ENCODE measurements around the gene BICD1. TPM values are rescaled to one million over a fixed set of nuclear protein-coding genes. Genes with fewer than 3 reads are reported as not detected.
"Not testable (repeated sequence)": the region's sequence is repeated elsewhere in the genome, so short reads cannot be mapped to it uniquely, and the experiment has no call there.

Gene BICD1
- total RNA-seq, 2 experiments from 2014 or later = 20.0 to 22.6 TPM

GRCh38 chr12:32158525-32158924, 51.9 kb downstream of the BICD1 start:
- Mint-ChIP-seq H3K36me3 (peaks cover 1% of the 10 kb centered on the region), H3K27ac (no peak overlapping the region), H3K27me3 (no peaks in the 10 kb centered on the region), H3K4me3 (no peak overlapping the region), H3K9me3 (ENCODE audit: low read depth) (no peaks in the 10 kb centered on the region), H3K4me1 (no peaks in the 10 kb centered on the region)
- no peak for DNase-seq
- no peak for ATAC-seq
- CTCF ChIA-PET = interaction anchor here (1.2 kb wide), 1 partner anchor 10 kb away, joined by 3 read pairs; no protein-coding TSS in a partner anchor

- no peak for DNase-seq
- CTCF ChIA-PET = no interaction called here
- H3K9me3 Mint-ChIP-seq (ENCODE audit: low read depth) = no peaks in the 10 kb centered on the region
Measured at GRCh38 chr12:32159381-32159780, 52.7 kb downstream of the BICD1 start.

GRCh38 chr12:32159925-32160324, 53.3 kb downstream of the BICD1 start:
- no peaks in the 10 kb centered on the region for H3K27me3 Mint-ChIP-seq
- ATAC-seq (no peak), DNase-seq (no peak)
- no peak overlapping the region for H3K27ac Mint-ChIP-seq
- CTCF ChIA-PET = no interaction called here
- H3K4me3 Mint-ChIP-seq = no peak overlapping the region
- H3K36me3 Mint-ChIP-seq = peaks cover 3% of the 10 kb centered on the region
- H3K4me1 Mint-ChIP-seq = no peaks in the 10 kb centered on the region
- H3K9me3 Mint-ChIP-seq (ENCODE audit: low read depth) = no peaks in the 10 kb centered on the region

More at GRCh38 chr12:32159381-32159780, 52.7 kb downstream of the BICD1 start:
- no peaks in the 10 kb centered on the region for H3K4me1 Mint-ChIP-seq
- H3K36me3 Mint-ChIP-seq = peaks cover 1% of the 10 kb centered on the region
- H3K27me3 Mint-ChIP-seq = no peaks in the 10 kb centered on the region
- H3K4me3 Mint-ChIP-seq = no peak overlapping the region
- no peak overlapping the region for H3K27ac Mint-ChIP-seq
- no peak for ATAC-seq

GRCh38 chr12:32161058-32161457, 54.4 kb downstream of the BICD1 start:
- H3K9me3 Mint-ChIP-seq (ENCODE audit: low read depth) = peaks cover 2% of the 10 kb centered on the region
- ATAC-seq (no peak), DNase-seq (no peak)
- H3K4me1 Mint-ChIP-seq = no peaks in the 10 kb centered on the region
- peaks cover 5% of the 10 kb centered on the region for H3K36me3 Mint-ChIP-seq
- no peak overlapping the region for H3K27ac Mint-ChIP-seq
- CTCF ChIA-PET = no interaction called here
- H3K27me3 Mint-ChIP-seq = no peaks in the 10 kb centered on the region
- H3K4me3 Mint-ChIP-seq = no peak overlapping the region

- Mint-ChIP-seq H3K4me3 (no peak overlapping the region), H3K27me3 (no peaks in the 10 kb centered on the region), H3K9me3 (ENCODE audit: low read depth) (peaks cover 2% of the 10 kb centered on the region), H3K4me1 (no peaks in the 10 kb centered on the region), H3K27ac (no peak overlapping the region), H3K36me3 (peaks cover 5% of the 10 kb centered on the region)
- DNase-seq = no peak
- ATAC-seq = no peak
- CTCF ChIA-PET = no interaction called here
Measured at GRCh38 chr12:32163596-32163995, 56.9 kb downstream of the BICD1 start.

GRCh38 chr12:32166510-32166909, 59.9 kb downstream of the BICD1 start:
- Mint-ChIP-seq H3K4me1 (no peaks in the 10 kb centered on the region), H3K36me3 (peaks cover 4% of the 10 kb centered on the region), H3K27ac (no peak overlapping the region), H3K9me3 (ENCODE audit: low read depth) (peaks cover 2% of the 10 kb centered on the region), H3K27me3 (no peaks in the 10 kb centered on the region), H3K4me3 (no peak overlapping the region)
- no peak for ATAC-seq
- CTCF ChIA-PET = interaction anchor here (1.5 kb wide), 1 partner anchor 106 kb away, joined by 3 read pairs; no protein-coding TSS in a partner anchor
- DNase-seq = no peak

- Mint-ChIP-seq H3K27ac (no peak overlapping the region), H3K4me1 (no peaks in the 10 kb centered on the region), H3K27me3 (no peaks in the 10 kb centered on the region), H3K4me3 (no peak overlapping the region), H3K9me3 (ENCODE audit: low read depth) (peaks cover 2% of the 10 kb centered on the region), H3K36me3 (peaks cover 1% of the 10 kb centered on the region)
- CTCF ChIA-PET = no interaction called here
- ATAC-seq (no peak), DNase-seq (no peak)
Measured at GRCh38 chr12:32170437-32170998, 63.9 kb downstream of the BICD1 start.

- DNase-seq (no peak), ATAC-seq (no peak)
- H3K4me3 Mint-ChIP-seq = no peak overlapping the region
- H3K36me3 Mint-ChIP-seq = no peaks in the 10 kb centered on the region
- H3K27ac Mint-ChIP-seq = no peak overlapping the region
- CTCF ChIA-PET = no interaction called here
- no peaks in the 10 kb centered on the region for H3K27me3 Mint-ChIP-seq
- H3K9me3 Mint-ChIP-seq (ENCODE audit: low read depth) = no peaks in the 10 kb centered on the region
- H3K4me1 Mint-ChIP-seq = no peaks in the 10 kb centered on the region
Measured at GRCh38 chr12:32171211-32171610, 64.6 kb downstream of the BICD1 start.

GRCh38 chr12:32176606-32177005, 70.0 kb downstream of the BICD1 start:
- no peak for DNase-seq
- Mint-ChIP-seq H3K4me1 (no peaks in the 10 kb centered on the region), H3K4me3 (no peak overlapping the region), H3K9me3 (ENCODE audit: low read depth) (no peaks in the 10 kb centered on the region), H3K36me3 (no peaks in the 10 kb centered on the region), H3K27ac (no peak overlapping the region), H3K27me3 (no peaks in the 10 kb centered on the region)
- no peak for ATAC-seq
- CTCF ChIA-PET = no interaction called here

GRCh38 chr12:32178341-32179010, 71.8 kb downstream of the BICD1 start:
- peaks cover under 1% of the 10 kb centered on the region for H3K36me3 Mint-ChIP-seq
- DNase-seq (no peak), ATAC-seq (no peak)
- no peaks in the 10 kb centered on the region for H3K4me1 Mint-ChIP-seq
- no peak overlapping the region for H3K4me3 Mint-ChIP-seq
- no peaks in the 10 kb centered on the region for H3K9me3 Mint-ChIP-seq (ENCODE audit: low read depth)
- H3K27ac Mint-ChIP-seq = no peak overlapping the region
- no peaks in the 10 kb centered on the region for H3K27me3 Mint-ChIP-seq
- CTCF ChIA-PET = no interaction called here

GRCh38 chr12:32179011-32179395, 72.4 kb downstream of the BICD1 start:
- H3K27me3 Mint-ChIP-seq = no peaks in the 10 kb centered on the region
- no peak overlapping the region for H3K27ac Mint-ChIP-seq
- CTCF ChIA-PET = no interaction called here
- peaks cover 2% of the 10 kb centered on the region for H3K36me3 Mint-ChIP-seq
- H3K4me1 Mint-ChIP-seq = no peaks in the 10 kb centered on the region
- ATAC-seq = no peak
- no peak for DNase-seq
- H3K9me3 Mint-ChIP-seq (ENCODE audit: low read depth) = no peaks in the 10 kb centered on the region
- H3K4me3 Mint-ChIP-seq = no peak overlapping the region

- no peaks in the 10 kb centered on the region for H3K4me1 Mint-ChIP-seq
- CTCF ChIA-PET = no interaction called here
- DNase-seq = no peak
- H3K27ac Mint-ChIP-seq = no peak overlapping the region
- ATAC-seq = no peak
- no peaks in the 10 kb centered on the region for H3K27me3 Mint-ChIP-seq
- H3K9me3 Mint-ChIP-seq (ENCODE audit: low read depth) = no peaks in the 10 kb centered on the region
- H3K36me3 Mint-ChIP-seq = peaks cover 2% of the 10 kb centered on the region
- H3K4me3 Mint-ChIP-seq = no peak overlapping the region
Measured at GRCh38 chr12:32181498-32182175, 75.0 kb downstream of the BICD1 start.

- Mint-ChIP-seq H3K4me1 (no peaks in the 10 kb centered on the region), H3K4me3 (no peak overlapping the region), H3K27me3 (no peaks in the 10 kb centered on the region), H3K27ac (no peak overlapping the region), H3K9me3 (ENCODE audit: low read depth) (no peaks in the 10 kb centered on the region), H3K36me3 (peaks cover 3% of the 10 kb centered on the region)
- CTCF ChIA-PET = interaction anchor here (0.9 kb wide), 1 partner anchor 123 kb away, joined by 3 read pairs; no protein-coding TSS in a partner anchor
- no peak for ATAC-seq
- DNase-seq = no peak
Measured at GRCh38 chr12:32183650-32184049, 77.0 kb downstream of the BICD1 start.

GRCh38 chr12:32187127-32187526, 80.5 kb downstream of the BICD1 start:
- not testable (repeated sequence) for ATAC-seq; H3K9me3 Mint-ChIP-seq (ENCODE audit: low read depth)

More at GRCh38 chr12:32187127-32187526, 80.5 kb downstream of the BICD1 start:
- H3K27ac Mint-ChIP-seq, H3K36me3 Mint-ChIP-seq, H3K27me3 Mint-ChIP-seq, H3K4me3 Mint-ChIP-seq, CTCF ChIA-PET, DNase-seq, H3K4me1 Mint-ChIP-seq: not testable (repeated sequence)
